BE2C (cell line): Measurements from ENCODE around the gene JMJD4.

Experiments used
- DNase-seq: peaks from one replicate; pipeline ENCODE4 v3.0.0-alpha.2; 2020
- H3K27me3 ChIP-seq: fragments of 250-450 bp; sonication (Bioruptor Pico); 2 replicates; pipeline ENCODE4 v1.5.1; 2020; ENCODE audit warnings: mild to moderate bottlenecking
- H3K36me3 ChIP-seq: fragments of 250-450 bp; sonication (Bioruptor Pico); 2 replicates; pipeline ENCODE4 v1.5.1; 2020; ENCODE audit warnings: mild to moderate bottlenecking
- H3K4me1 ChIP-seq: fragments of 250-450 bp; sonication (Bioruptor Pico); 2 replicates; pipeline ENCODE4 v1.5.1; 2020
- H3K4me3 ChIP-seq: 2 replicates; pipeline ENCODE4 v1.5.1; 2011; ENCODE audit warnings: low read depth, low read length
- H3K9me3 ChIP-seq: fragments of 250-450 bp; sonication (Bioruptor Pico); 2 replicates; pipeline ENCODE4 v1.5.1; 2020
- TF ChIP-seq, protein P1 (sequence below): IDR thresholded peaks from 2 replicates; pipeline ENCODE4 v1.5.1; 2012; ENCODE audit warnings: mild to moderate bottlenecking, low read depth, low read length

Gene JMJD4

DNA sequence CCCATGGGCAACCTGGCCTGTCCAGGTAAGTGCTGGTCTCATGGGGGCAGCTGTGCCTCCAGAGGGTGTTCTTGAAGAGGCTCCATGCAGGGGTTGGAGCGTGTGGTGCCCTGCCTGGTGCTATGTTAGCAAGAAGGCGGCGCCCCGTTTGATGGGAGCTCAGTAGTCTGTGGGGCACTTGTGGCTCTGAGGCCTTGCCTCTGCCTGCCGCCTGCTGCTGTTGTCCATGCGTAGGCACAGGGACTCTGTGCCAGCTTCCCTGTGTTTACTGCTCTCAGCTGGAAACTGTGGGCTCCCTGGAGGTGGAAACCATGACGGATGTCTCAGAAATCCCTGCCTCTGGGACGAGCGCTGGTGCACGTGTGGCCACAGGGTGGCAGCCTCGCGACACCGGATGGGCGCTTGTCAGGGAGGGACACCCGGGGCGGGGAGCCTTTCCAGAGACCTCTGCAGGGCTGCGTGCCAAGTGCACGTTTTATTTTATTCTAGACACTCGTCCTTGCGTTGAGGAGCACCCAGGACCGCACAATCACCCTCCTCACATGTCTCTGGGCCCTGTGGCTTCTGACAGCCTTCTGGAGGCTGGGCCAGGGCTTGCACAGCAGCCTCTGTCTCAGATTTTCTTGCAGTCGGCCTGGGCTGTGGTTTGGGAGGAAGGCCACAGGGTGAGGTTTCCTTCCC lies 27.3 kb upstream of the JMJD4 start:
- Histone ChIP-seq H3K36me3 (peaks cover 29% of the 10 kb centered on the region), H3K27me3 (no peaks in the 10 kb centered on the region), H3K4me3 (no peak overlapping the region), H3K9me3 (no peaks in the 10 kb centered on the region), H3K4me1 (no peaks in the 10 kb centered on the region)
- TF ChIP-seq, protein P1, sequence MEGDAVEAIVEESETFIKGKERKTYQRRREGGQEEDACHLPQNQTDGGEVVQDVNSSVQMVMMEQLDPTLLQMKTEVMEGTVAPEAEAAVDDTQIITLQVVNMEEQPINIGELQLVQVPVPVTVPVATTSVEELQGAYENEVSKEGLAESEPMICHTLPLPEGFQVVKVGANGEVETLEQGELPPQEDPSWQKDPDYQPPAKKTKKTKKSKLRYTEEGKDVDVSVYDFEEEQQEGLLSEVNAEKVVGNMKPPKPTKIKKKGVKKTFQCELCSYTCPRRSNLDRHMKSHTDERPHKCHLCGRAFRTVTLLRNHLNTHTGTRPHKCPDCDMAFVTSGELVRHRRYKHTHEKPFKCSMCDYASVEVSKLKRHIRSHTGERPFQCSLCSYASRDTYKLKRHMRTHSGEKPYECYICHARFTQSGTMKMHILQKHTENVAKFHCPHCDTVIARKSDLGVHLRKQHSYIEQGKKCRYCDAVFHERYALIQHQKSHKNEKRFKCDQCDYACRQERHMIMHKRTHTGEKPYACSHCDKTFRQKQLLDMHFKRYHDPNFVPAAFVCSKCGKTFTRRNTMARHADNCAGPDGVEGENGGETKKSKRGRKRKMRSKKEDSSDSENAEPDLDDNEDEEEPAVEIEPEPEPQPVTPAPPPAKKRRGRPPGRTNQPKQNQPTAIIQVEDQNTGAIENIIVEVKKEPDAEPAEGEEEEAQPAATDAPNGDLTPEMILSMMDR, result peak; percentile 92
- peak; percentile 94 for DNase-seq

DNA sequence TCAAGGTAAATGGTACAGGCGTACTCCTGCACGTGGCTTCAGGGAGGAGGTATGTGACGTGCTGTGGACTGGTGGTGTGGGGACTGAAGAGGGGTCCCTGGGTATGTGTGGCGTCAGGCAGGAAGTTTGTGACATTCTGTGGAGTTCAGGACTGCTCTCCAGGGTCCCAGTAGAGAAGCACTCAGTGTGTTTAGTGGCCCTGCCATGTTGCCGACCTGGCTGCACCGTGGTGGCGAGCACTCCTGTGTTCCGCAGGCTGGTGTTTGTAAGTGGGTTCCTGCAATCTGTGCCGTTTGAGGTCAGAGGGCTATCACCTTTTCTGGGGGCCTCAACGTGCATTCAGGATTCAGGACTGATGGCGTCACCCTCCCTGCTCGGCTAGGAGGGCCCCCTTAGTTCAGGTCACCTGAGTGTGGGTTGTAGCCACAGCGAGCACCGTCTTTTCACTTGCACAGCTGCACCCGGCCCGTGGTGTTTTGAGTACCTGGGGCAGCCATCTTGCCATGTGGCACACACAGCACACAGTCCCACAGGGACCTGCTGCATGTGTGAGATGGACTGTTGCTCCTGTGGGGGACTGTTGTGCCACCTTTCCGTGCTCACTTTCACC lies 26.6 kb upstream of the JMJD4 start:
- Histone ChIP-seq H3K36me3 (peaks cover 28% of the 10 kb centered on the region), H3K9me3 (no peaks in the 10 kb centered on the region), H3K27me3 (no peaks in the 10 kb centered on the region), H3K4me3 (no peak overlapping the region), H3K4me1 (no peaks in the 10 kb centered on the region)
- TF ChIP-seq, protein P1, result no peak
- DNase-seq, result no peak

DNA sequence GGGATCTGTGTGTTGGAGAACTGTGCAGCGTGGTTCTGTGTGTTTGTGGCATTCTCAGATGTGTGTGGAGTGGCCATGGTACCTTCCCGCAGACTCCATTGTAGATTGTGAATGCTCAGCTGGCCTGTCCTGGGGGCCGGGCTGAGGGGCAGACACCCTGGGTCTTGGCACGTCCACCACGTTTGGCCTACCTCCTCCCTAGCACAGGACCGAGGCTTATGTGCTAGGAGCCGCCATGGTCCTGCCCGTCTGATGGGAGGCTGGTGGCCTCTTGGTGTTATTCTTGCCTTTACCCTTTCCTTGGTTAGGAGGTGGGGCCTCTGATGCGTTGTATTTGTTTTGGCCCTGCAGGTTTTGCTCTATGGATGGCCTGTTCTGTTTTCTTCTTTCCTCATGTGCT lies 25.3 kb upstream of the JMJD4 start:
- no peak for DNase-seq
- peaks cover 33% of the 10 kb centered on the region for H3K36me3 ChIP-seq
- no peaks in the 10 kb centered on the region for H3K9me3 ChIP-seq
- H3K4me3 ChIP-seq, result no peak overlapping the region
- TF ChIP-seq, protein P1, result no peak
- no peaks in the 10 kb centered on the region for H3K27me3 ChIP-seq
- H3K4me1 ChIP-seq, result no peaks in the 10 kb centered on the region

DNA sequence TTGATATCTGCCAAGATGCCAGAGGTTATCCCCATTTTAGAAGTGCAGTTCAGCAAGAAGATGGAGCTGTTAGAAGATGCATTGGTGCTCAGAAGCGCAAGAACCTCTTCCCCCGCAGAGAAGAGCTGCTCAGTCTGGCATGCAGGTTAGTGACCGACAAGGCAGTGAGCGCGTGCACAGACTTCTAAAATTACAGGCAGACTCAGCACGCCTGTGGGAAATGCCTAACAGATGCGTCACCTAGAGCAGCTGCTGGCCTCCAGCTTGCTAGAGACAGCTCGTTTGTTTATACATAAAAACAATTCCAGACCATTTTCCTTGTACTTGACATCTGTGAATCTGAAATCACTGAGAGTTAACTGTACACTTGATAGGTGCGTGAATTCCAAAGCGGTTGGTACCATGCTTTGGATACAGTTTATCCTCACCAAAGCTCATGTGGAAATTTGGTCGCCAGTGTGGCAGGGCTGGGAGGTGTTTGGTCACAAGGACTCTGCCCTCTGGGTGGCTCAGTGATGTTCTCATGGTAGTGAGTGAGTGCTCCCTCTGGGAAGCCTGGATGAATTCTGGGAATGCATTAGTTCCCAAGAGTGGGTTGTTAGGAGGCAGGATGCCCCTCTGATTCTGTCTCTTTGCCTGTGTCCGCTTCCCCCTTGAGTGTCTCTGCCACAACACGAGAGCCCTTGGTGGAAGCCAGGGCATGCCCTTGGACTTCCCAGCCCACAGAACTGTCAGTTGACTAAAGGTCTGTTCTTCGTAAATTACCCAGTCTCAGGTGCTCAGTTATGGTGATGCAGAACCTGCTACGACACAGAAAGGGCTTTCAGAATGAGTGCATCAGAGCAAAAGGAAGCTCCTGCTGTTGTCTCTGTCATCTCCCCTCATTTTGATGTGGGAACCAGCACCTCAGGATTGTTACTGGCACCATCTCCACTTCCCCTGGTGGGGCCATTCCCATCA lies 24.5 kb upstream of the JMJD4 start:
- no peak for DNase-seq
- TF ChIP-seq, protein P1, result no peak
- Histone ChIP-seq H3K27me3 (no peaks in the 10 kb centered on the region), H3K9me3 (no peaks in the 10 kb centered on the region), H3K36me3 (peaks cover 28% of the 10 kb centered on the region), H3K4me3 (no peak overlapping the region), H3K4me1 (no peaks in the 10 kb centered on the region)

DNA sequence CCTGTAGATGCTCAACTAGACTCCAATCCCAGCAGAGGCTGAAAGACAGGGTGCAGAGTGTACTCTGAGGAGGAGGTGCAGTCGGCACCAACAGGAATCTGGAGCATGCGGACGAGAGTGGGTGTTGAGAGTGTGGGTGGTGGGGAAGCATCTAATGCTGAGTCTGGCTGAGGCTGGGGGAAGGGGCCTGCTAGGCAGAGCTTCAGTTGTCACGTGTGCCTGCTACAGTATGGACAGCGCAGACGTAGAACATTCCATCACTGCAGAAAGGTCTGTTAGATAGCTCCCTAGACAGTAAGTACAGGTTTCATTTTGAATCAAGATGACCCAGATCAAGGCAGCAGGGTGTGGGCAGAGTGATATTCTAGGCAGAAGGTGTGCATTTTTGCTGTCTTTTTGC lies 23.3 kb upstream of the JMJD4 start:
- TF ChIP-seq, protein P1, result no peak
- no peak for DNase-seq
- H3K4me1 ChIP-seq, result no peaks in the 10 kb centered on the region
- no peak overlapping the region for H3K4me3 ChIP-seq
- H3K9me3 ChIP-seq, result no peaks in the 10 kb centered on the region
- H3K36me3 ChIP-seq, result peaks cover 30% of the 10 kb centered on the region
- H3K27me3 ChIP-seq, result no peaks in the 10 kb centered on the region
